ENCODE measurements around the gene TRANK1.

Gene TRANK1

GRCh38 chr3:36813305-36813704, 131.5 kb downstream of the TRANK1 start:
- no peak overlapping the region for H2AFZ ChIP-seq (ENCODE audit: low read length)
- H3K4me2 ChIP-seq (ENCODE audit: low read depth, low read length): no peak overlapping the region
- H3K4me3 ChIP-seq (ENCODE audit: low read length): no peak overlapping the region
- no peak overlapping the region for H3K9ac ChIP-seq (ENCODE audit: low read length)
- H3K27me3 ChIP-seq (replicated peaks; ENCODE audit: insufficient read depth, low read length): no peaks in the 10 kb centered on the region
- H3K27ac ChIP-seq (ENCODE audit: low read length): no peak overlapping the region
- no peaks in the 10 kb centered on the region for H3K9me3 ChIP-seq (replicated peaks; ENCODE audit: insufficient read depth, low read length)
- no peaks in the 10 kb centered on the region for H3K36me3 ChIP-seq (replicated peaks; ENCODE audit: insufficient read depth, low read length)
- no peaks in the 10 kb centered on the region for H3K9me2 ChIP-seq (replicated peaks; ENCODE audit: insufficient read depth, low read length)
- H4K20me1 ChIP-seq (ENCODE audit: insufficient read depth, low read length): no peaks in the 10 kb centered on the region
- no peaks in the 10 kb centered on the region for H3K79me2 ChIP-seq (ENCODE audit: low read length)
- no peak for TF ChIP-seq CTCF (IDR thresholded peaks at IDR 0.05; ENCODE audit: low read length)
- TF ChIP-seq EZH2phosphoT487 (IDR thresholded peaks at IDR 0.05; ENCODE audit: low read length): no peak
- DNase-seq: no peak
- H3F3A ChIP-seq (ENCODE audit: insufficient read depth, low read length): no peaks in the 10 kb centered on the region
- H3K4me1 ChIP-seq (ENCODE audit: low read length): no peaks in the 10 kb centered on the region

GRCh38 chr3:36812240-36812639, 132.6 kb downstream of the TRANK1 start:
- Histone ChIP-seq H3K79me2 (ENCODE audit: low read length) (no peaks in the 10 kb centered on the region), H3K27me3 (replicated peaks; ENCODE audit: insufficient read depth, low read length) (no peaks in the 10 kb centered on the region)

GRCh38 chr3:36811768-36812167, 133.1 kb downstream of the TRANK1 start:
- no peak for DNase-seq

More at GRCh38 chr3:36812240-36812639, 132.6 kb downstream of the TRANK1 start:
- DNase-seq: no peak
- Histone ChIP-seq H3K4me3 (ENCODE audit: low read length) (no peak overlapping the region), H3K9ac (ENCODE audit: low read length) (no peak overlapping the region), H3K4me1 (ENCODE audit: low read length) (no peaks in the 10 kb centered on the region), H3K27ac (ENCODE audit: low read length) (no peak overlapping the region), H4K20me1 (ENCODE audit: insufficient read depth, low read length) (no peaks in the 10 kb centered on the region), H3K9me2 (replicated peaks; ENCODE audit: insufficient read depth, low read length) (no peaks in the 10 kb centered on the region), H3K4me2 (ENCODE audit: low read depth, low read length) (no peak overlapping the region), H2AFZ (ENCODE audit: low read length) (no peak overlapping the region), H3K36me3 (replicated peaks; ENCODE audit: insufficient read depth, low read length) (no peaks in the 10 kb centered on the region), H3K9me3 (replicated peaks; ENCODE audit: insufficient read depth, low read length) (no peaks in the 10 kb centered on the region), H3F3A (ENCODE audit: insufficient read depth, low read length) (no peaks in the 10 kb centered on the region)
- TF ChIP-seq EZH2 (optimal IDR thresholded peaks at IDR 0.05; ENCODE audit: low read depth, low read length) (no peak), EZH2phosphoT487 (IDR thresholded peaks at IDR 0.05; ENCODE audit: low read length) (no peak), CTCF (IDR thresholded peaks at IDR 0.05; ENCODE audit: low read length) (no peak)

More at GRCh38 chr3:36811768-36812167, 133.1 kb downstream of the TRANK1 start:
- Histone ChIP-seq H4K20me1 (ENCODE audit: insufficient read depth, low read length) (no peaks in the 10 kb centered on the region), H3K4me1 (ENCODE audit: low read length) (no peaks in the 10 kb centered on the region), H3K4me2 (ENCODE audit: low read depth, low read length) (no peak overlapping the region), H2AFZ (ENCODE audit: low read length) (no peak overlapping the region), H3K4me3 (ENCODE audit: low read length) (no peak overlapping the region), H3K27ac (ENCODE audit: low read length) (no peak overlapping the region), H3K27me3 (replicated peaks; ENCODE audit: insufficient read depth, low read length) (no peaks in the 10 kb centered on the region), H3K79me2 (ENCODE audit: low read length) (no peaks in the 10 kb centered on the region), H3F3A (ENCODE audit: insufficient read depth, low read length) (no peaks in the 10 kb centered on the region), H3K36me3 (replicated peaks; ENCODE audit: insufficient read depth, low read length) (no peaks in the 10 kb centered on the region), H3K9me2 (replicated peaks; ENCODE audit: insufficient read depth, low read length) (no peaks in the 10 kb centered on the region), H3K9me3 (replicated peaks; ENCODE audit: insufficient read depth, low read length) (no peaks in the 10 kb centered on the region), H3K9ac (ENCODE audit: low read length) (no peak overlapping the region)
- TF ChIP-seq EZH2phosphoT487 (IDR thresholded peaks at IDR 0.05; ENCODE audit: low read length): no peak
- TF ChIP-seq EZH2 (optimal IDR thresholded peaks at IDR 0.05; ENCODE audit: low read depth, low read length): no peak
- no peak for TF ChIP-seq CTCF (IDR thresholded peaks at IDR 0.05; ENCODE audit: low read length)

All from MM.1S (cell line).